Measurements from ENCODE around the gene ISCU.

ISCU gene

GRCh38 chr12:108562348-108563135 is at the start of gene ISCU:
Gene ISCU (plus strand): TSS chr12:108562596. CDS start chr12:108562623, 27 bp downstream.
- Histone ChIP-seq H3K27me3 (ENCODE audit: insufficient read depth, low read length) (no peaks in the 10 kb centered on the region), H2AFZ (ENCODE audit: low read depth, low read length) (peak within 1 kb of the TSS; percentile 81), H3K4me1 (ENCODE audit: insufficient read depth, low read length) (peaks cover 22% of the 10 kb centered on the region), H3K4me3 (ENCODE audit: low read length) (peak within 1 kb of the TSS; percentile 89), H3K36me3 (ENCODE audit: insufficient read depth, low read length) (peaks cover 39% of the 10 kb centered on the region), H3K9me3 (ENCODE audit: low read length) (no peaks in the 10 kb centered on the region)

GRCh38 chr12:108514468-108514972 is 47.9 kb upstream of the ISCU start:
- H3K36me3 ChIP-seq (ENCODE audit: insufficient read depth, low read length) = peaks cover 27% of the 10 kb centered on the region
- peak overlapping the region; percentile 81 for H3K4me3 ChIP-seq (ENCODE audit: low read length)
- peak overlapping the region; percentile 58 for H2AFZ ChIP-seq (ENCODE audit: low read depth, low read length)
- H3K4me1 ChIP-seq (ENCODE audit: insufficient read depth, low read length) = peaks cover 8% of the 10 kb centered on the region
- peaks cover 2% of the 10 kb centered on the region for H3K9me3 ChIP-seq (ENCODE audit: low read length)
- no peaks in the 10 kb centered on the region for H3K27me3 ChIP-seq (ENCODE audit: insufficient read depth, low read length)

GRCh38 chr12:108514973-108515814 is 47.2 kb upstream of the ISCU start, which contains the start of gene FICD:
Gene FICD (plus strand): TSS chr12:108515277. CDS start chr12:108516973, 1,696 bp downstream.
- H3K4me3 ChIP-seq (ENCODE audit: low read length) = peak within 1 kb of the TSS; percentile 81
- peaks cover 2% of the 10 kb centered on the region for H3K9me3 ChIP-seq (ENCODE audit: low read length)
- H3K4me1 ChIP-seq (ENCODE audit: insufficient read depth, low read length) = peaks cover 8% of the 10 kb centered on the region
- H3K36me3 ChIP-seq (ENCODE audit: insufficient read depth, low read length) = peaks cover 33% of the 10 kb centered on the region
- H3K27me3 ChIP-seq (ENCODE audit: insufficient read depth, low read length) = no peaks in the 10 kb centered on the region
- peak within 1 kb of the TSS; percentile 58 for H2AFZ ChIP-seq (ENCODE audit: low read depth, low read length)

GRCh38 chr12:108515916-108516315 is 46.5 kb upstream of the ISCU start:
- peaks cover 41% of the 10 kb centered on the region for H3K36me3 ChIP-seq (ENCODE audit: insufficient read depth, low read length)
- no peak overlapping the region for H2AFZ ChIP-seq (ENCODE audit: low read depth, low read length)
- H3K9me3 ChIP-seq (ENCODE audit: low read length) = peaks cover 2% of the 10 kb centered on the region
- H3K4me3 ChIP-seq (ENCODE audit: low read length) = peak overlapping the region; percentile 81
- peaks cover 8% of the 10 kb centered on the region for H3K4me1 ChIP-seq (ENCODE audit: insufficient read depth, low read length)
- no peaks in the 10 kb centered on the region for H3K27me3 ChIP-seq (ENCODE audit: insufficient read depth, low read length)

- H3K4me3 ChIP-seq (ENCODE audit: low read length) = peak overlapping the region; percentile 81
- no peak overlapping the region for H2AFZ ChIP-seq (ENCODE audit: low read depth, low read length)
- H3K9me3 ChIP-seq (ENCODE audit: low read length) = peaks cover 2% of the 10 kb centered on the region
- H3K27me3 ChIP-seq (ENCODE audit: insufficient read depth, low read length) = no peaks in the 10 kb centered on the region
- peaks cover 6% of the 10 kb centered on the region for H3K4me1 ChIP-seq (ENCODE audit: insufficient read depth, low read length)
- peaks cover 48% of the 10 kb centered on the region for H3K36me3 ChIP-seq (ENCODE audit: insufficient read depth, low read length)
These were observed 45.7 kb upstream of the ISCU start for GRCh38 chr12:108516511-108517275.

GRCh38 chr12:108517288-108518100 is 44.9 kb upstream of the ISCU start:
- peaks cover 6% of the 10 kb centered on the region for H3K4me1 ChIP-seq (ENCODE audit: insufficient read depth, low read length)
- no peaks in the 10 kb centered on the region for H3K27me3 ChIP-seq (ENCODE audit: insufficient read depth, low read length)
- H3K9me3 ChIP-seq (ENCODE audit: low read length) = peaks cover 2% of the 10 kb centered on the region
- H3K4me3 ChIP-seq (ENCODE audit: low read length) = no peak overlapping the region
- no peak overlapping the region for H2AFZ ChIP-seq (ENCODE audit: low read depth, low read length)
- peaks cover 56% of the 10 kb centered on the region for H3K36me3 ChIP-seq (ENCODE audit: insufficient read depth, low read length)

- H3K9me3 ChIP-seq (ENCODE audit: low read length) = peaks cover 2% of the 10 kb centered on the region
- no peak overlapping the region for H2AFZ ChIP-seq (ENCODE audit: low read depth, low read length)
- peaks cover 6% of the 10 kb centered on the region for H3K4me1 ChIP-seq (ENCODE audit: insufficient read depth, low read length)
- H3K36me3 ChIP-seq (ENCODE audit: insufficient read depth, low read length) = peaks cover 64% of the 10 kb centered on the region
- H3K4me3 ChIP-seq (ENCODE audit: low read length) = no peak overlapping the region
- no peaks in the 10 kb centered on the region for H3K27me3 ChIP-seq (ENCODE audit: insufficient read depth, low read length)
These were observed 44.2 kb upstream of the ISCU start for GRCh38 chr12:108518101-108518715.

- Histone ChIP-seq H3K27me3 (ENCODE audit: insufficient read depth, low read length) (no peaks in the 10 kb centered on the region), H3K4me3 (ENCODE audit: low read length) (no peak overlapping the region), H3K36me3 (ENCODE audit: insufficient read depth, low read length) (peaks cover 71% of the 10 kb centered on the region), H3K9me3 (ENCODE audit: low read length) (peaks cover 2% of the 10 kb centered on the region), H3K4me1 (ENCODE audit: insufficient read depth, low read length) (peaks cover 6% of the 10 kb centered on the region), H2AFZ (ENCODE audit: low read depth, low read length) (no peak overlapping the region)
These were observed 43.5 kb upstream of the ISCU start for GRCh38 chr12:108518716-108519496.

- Histone ChIP-seq H2AFZ (ENCODE audit: low read depth, low read length) (no peak overlapping the region), H3K36me3 (ENCODE audit: insufficient read depth, low read length) (peaks cover 77% of the 10 kb centered on the region), H3K4me3 (ENCODE audit: low read length) (no peak overlapping the region), H3K4me1 (ENCODE audit: insufficient read depth, low read length) (peaks cover 6% of the 10 kb centered on the region), H3K27me3 (ENCODE audit: insufficient read depth, low read length) (no peaks in the 10 kb centered on the region), H3K9me3 (ENCODE audit: low read length) (peaks cover 2% of the 10 kb centered on the region)
These were observed 42.8 kb upstream of the ISCU start for GRCh38 chr12:108519558-108519957.

- Histone ChIP-seq H3K36me3 (ENCODE audit: insufficient read depth, low read length) (peaks cover 81% of the 10 kb centered on the region), H3K4me3 (ENCODE audit: low read length) (no peak overlapping the region), H3K9me3 (ENCODE audit: low read length) (peaks cover 2% of the 10 kb centered on the region), H2AFZ (ENCODE audit: low read depth, low read length) (no peak overlapping the region), H3K4me1 (ENCODE audit: insufficient read depth, low read length) (peaks cover 26% of the 10 kb centered on the region), H3K27me3 (ENCODE audit: insufficient read depth, low read length) (no peaks in the 10 kb centered on the region)
These were observed 39.0 kb upstream of the ISCU start for GRCh38 chr12:108523365-108523764.

- no peaks in the 10 kb centered on the region for H3K27me3 ChIP-seq (ENCODE audit: insufficient read depth, low read length)
- peaks cover 76% of the 10 kb centered on the region for H3K36me3 ChIP-seq (ENCODE audit: insufficient read depth, low read length)
- H3K9me3 ChIP-seq (ENCODE audit: low read length) = no peaks in the 10 kb centered on the region
- no peak overlapping the region for H2AFZ ChIP-seq (ENCODE audit: low read depth, low read length)
- no peak overlapping the region for H3K4me3 ChIP-seq (ENCODE audit: low read length)
- peaks cover 26% of the 10 kb centered on the region for H3K4me1 ChIP-seq (ENCODE audit: insufficient read depth, low read length)
These were observed 36.7 kb upstream of the ISCU start for GRCh38 chr12:108525681-108526080.
